ENCODE measurements around the gene EFCAB12. TPM values are rescaled to one million over a fixed set of nuclear protein-coding genes. Genes with fewer than 3 reads are reported as not detected.

The EFCAB12 gene
- total RNA-seq, 1 experiment from 2014 or later, result 2.2 TPM

DNA sequence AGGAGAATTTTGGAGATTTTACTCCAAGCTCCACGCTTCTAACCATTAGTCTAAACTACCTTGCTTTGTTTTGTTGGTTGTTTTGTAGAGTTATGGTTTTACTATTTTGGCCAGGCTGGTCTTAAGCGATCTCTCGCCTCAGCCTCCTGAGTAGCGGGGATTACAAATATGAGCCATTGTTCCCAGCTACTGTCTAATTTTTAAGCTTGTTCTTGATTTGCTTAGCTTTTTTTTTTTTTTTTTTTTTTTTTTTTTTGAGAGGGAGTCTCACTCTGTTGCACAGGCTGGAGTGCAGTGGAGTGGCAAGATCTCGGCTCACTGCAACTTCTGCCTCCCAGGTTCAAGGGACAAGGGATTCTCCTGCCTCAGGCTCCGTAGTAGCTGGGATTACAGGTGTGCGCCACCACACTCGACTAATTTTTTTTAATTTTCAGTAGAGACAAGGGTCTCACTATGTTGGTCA, 28.5 kb downstream of the EFCAB12 start:
- TSS peak; percentile 100 for BruUV-seq (replicated peaks)
- H3F3A ChIP-seq (ENCODE audit: insufficient read depth, low read depth), result peaks cover 7% of the 10 kb centered on the region; the same call in 1 of the 2 replicates
- H2AFZ ChIP-seq, result no peak overlapping the region; the same call in 1 of the 2 replicates
- peak overlapping the region; percentile 81; the same call in 1 of the 2 replicates for H3K4me3 ChIP-seq
- H3K27me3 ChIP-seq (ENCODE audit: insufficient read depth, low read depth), result no peaks in the 10 kb centered on the region
- peaks cover 40% of the 10 kb centered on the region for H3K79me2 ChIP-seq (ENCODE audit: low read depth)
- 0 out of 2 replicates have a peak overlapping the region, but pooled peaks have one; percentile 56 for H3K27ac ChIP-seq
- DNase-seq, result peak in 1 of 2 experiments; percentile 57
- H3K36me3 ChIP-seq (ENCODE audit: low read depth), result no peaks in the 10 kb centered on the region
- H3K4me2 ChIP-seq, result peak overlapping the region; percentile 95
- H4K20me1 ChIP-seq (ENCODE audit: insufficient read depth), result no peaks in the 10 kb centered on the region
- H3K4me1 ChIP-seq (replicated peaks; ENCODE audit: insufficient read depth), result peaks cover 9% of the 10 kb centered on the region
- ChIA-PET CTCF (interaction anchor here (0.6 to 0.7 kb wide), 6 partner anchors 16 to 649 kb away, joined by 3 to 7 read pairs (median 4); a partner anchor contains a TSS), POLR2A (ENCODE audit: unreplicated experiment) (interaction anchor here (0.6 to 0.7 kb wide), 6 partner anchors 30 to 1807 kb away, joined by 4 to 16 read pairs (median 10); partner anchors contain the start of gene ATP2C1)
- intact Hi-C loops (cut with micrococcal nuclease; ENCODE audit: unreplicated experiment), result loop anchor here (5.0 kb wide), 1 partner anchor 42 kb away; the partner anchor contains the start of gene IFT122
- TF ChIP-seq EZH2 (IDR thresholded peaks at IDR 0.05; ENCODE audit: low read depth) (no peak), CTCF (conservative IDR thresholded peaks at IDR 0.05) (peak; percentile 3; the same call in 1 of the 2 replicates)
- H3K9me3 ChIP-seq (ENCODE audit: insufficient read depth, low read depth), result no peaks in the 10 kb centered on the region
- H3K9me2 ChIP-seq (ENCODE audit: insufficient read depth), result no peaks in the 10 kb centered on the region

DNA sequence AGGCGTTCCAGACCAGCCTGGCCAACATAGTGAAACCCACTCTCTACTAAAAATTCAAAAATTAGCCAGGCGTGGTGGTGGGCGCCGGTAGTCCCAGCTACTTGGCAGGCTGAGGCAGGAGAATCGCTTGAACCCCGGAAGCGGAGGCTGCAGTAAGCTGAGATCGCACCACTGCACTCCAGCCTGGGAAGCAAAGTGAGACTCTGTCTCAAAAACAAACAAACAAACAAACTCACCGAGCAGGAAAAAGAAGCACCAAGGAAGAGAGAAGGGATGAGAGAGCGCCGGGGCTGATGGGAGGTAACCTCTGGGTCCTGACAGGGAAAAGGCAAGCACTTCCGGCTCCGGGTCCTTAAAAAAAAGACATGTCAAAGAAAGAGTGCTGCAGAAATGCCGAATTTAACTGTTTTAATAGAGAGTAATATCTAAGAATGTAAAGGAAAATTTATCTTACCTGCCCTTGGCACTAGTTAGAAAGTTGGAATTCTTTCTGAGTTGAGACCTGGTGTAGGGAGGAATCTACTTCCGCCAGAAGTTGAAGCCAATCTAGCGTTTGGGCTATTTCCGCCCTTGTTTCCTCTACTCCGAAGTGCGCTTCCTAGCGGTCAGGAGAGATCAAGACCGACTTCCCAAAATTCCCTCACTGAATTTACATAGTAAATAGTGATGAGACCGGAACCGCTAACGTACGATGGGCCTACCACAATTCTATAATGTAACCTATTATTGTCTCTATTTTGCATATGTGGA, 29.1 kb downstream of the EFCAB12 start:
- peak overlapping the region; percentile 56 for H3K27ac ChIP-seq
- peak overlapping the region; percentile 95 for H3K4me2 ChIP-seq
- H2AFZ ChIP-seq, result peak overlapping the region; percentile 89
- no peak for TF ChIP-seq EZH2 (IDR thresholded peaks at IDR 0.05; ENCODE audit: low read depth)
- peak; percentile 54 for TF ChIP-seq CTCF (conservative IDR thresholded peaks at IDR 0.05)
- peaks cover 40% of the 10 kb centered on the region for H3K79me2 ChIP-seq (ENCODE audit: low read depth)
- POLR2A ChIA-PET (ENCODE audit: unreplicated experiment), result interaction anchor here (0.6 to 0.7 kb wide), 4 partner anchors 30 to 1495 kb away, joined by 5 to 16 read pairs (median 10); partner anchors contain the start of gene ATP2C1
- intact Hi-C loops (cut with micrococcal nuclease; ENCODE audit: unreplicated experiment), result loop anchor here (5.0 kb wide), 1 partner anchor 43 kb away; the partner anchor contains the start of gene IFT122
- no peaks in the 10 kb centered on the region for H3K27me3 ChIP-seq (ENCODE audit: insufficient read depth, low read depth)
- DNase-seq, result peak; percentile 81 to 88
- no peaks in the 10 kb centered on the region for H3K9me3 ChIP-seq (ENCODE audit: insufficient read depth, low read depth)
- CTCF ChIA-PET, result interaction anchor here (0.6 to 1.0 kb wide), 7 partner anchors 16 to 650 kb away, joined by 3 to 7 read pairs (median 4); a partner anchor contains a TSS
- no peaks in the 10 kb centered on the region for H3K9me2 ChIP-seq (ENCODE audit: insufficient read depth)
- peaks cover 9% of the 10 kb centered on the region for H3K4me1 ChIP-seq (replicated peaks; ENCODE audit: insufficient read depth)
- BruUV-seq (replicated peaks), result no TSS peak
- H3K36me3 ChIP-seq (ENCODE audit: low read depth), result no peaks in the 10 kb centered on the region
- H3K4me3 ChIP-seq, result peak overlapping the region; percentile 81
- peaks cover 7% of the 10 kb centered on the region; the same call in 1 of the 2 replicates for H3F3A ChIP-seq (ENCODE audit: insufficient read depth, low read depth)
- H4K20me1 ChIP-seq (ENCODE audit: insufficient read depth), result no peaks in the 10 kb centered on the region

DNA sequence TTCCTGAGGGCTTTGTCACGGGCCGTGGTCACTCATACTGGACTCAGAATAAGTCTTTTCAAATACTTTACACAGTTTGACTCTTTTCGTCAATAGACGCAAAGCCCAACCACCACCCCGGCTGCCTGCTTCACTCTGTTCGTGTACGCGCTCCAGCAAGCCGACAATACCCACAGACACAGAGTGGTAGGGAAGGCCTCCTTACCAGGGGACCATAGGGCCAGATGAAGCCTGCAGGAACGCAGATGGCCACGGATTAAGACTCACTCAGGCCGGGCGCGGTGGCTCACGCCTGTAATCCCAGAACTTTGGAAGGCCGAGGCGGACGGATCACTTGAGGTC, 29.7 kb downstream of the EFCAB12 start:
- peaks cover 40% of the 10 kb centered on the region for H3K79me2 ChIP-seq (ENCODE audit: low read depth)
- peak overlapping the region; percentile 89 for H2AFZ ChIP-seq
- POLR2A ChIA-PET (ENCODE audit: unreplicated experiment), result no interaction called here

More for the DNA sequence above, 29.7 kb downstream of the EFCAB12 start:
- CTCF ChIA-PET, result interaction anchor here (1.0 kb wide), 1 partner anchor 15 kb away, joined by 4 read pairs; no protein-coding TSS in a partner anchor
- Histone ChIP-seq H4K20me1 (ENCODE audit: insufficient read depth) (no peaks in the 10 kb centered on the region), H3F3A (ENCODE audit: insufficient read depth, low read depth) (peaks cover 7% of the 10 kb centered on the region; the same call in 1 of the 2 replicates), H3K4me1 (replicated peaks; ENCODE audit: insufficient read depth) (peaks cover 9% of the 10 kb centered on the region), H3K27me3 (ENCODE audit: insufficient read depth, low read depth) (no peaks in the 10 kb centered on the region), H3K9me3 (ENCODE audit: insufficient read depth, low read depth) (no peaks in the 10 kb centered on the region), H3K9me2 (ENCODE audit: insufficient read depth) (no peaks in the 10 kb centered on the region), H3K4me3 (peak overlapping the region; percentile 81), H3K36me3 (ENCODE audit: low read depth) (no peaks in the 10 kb centered on the region), H3K4me2 (peak overlapping the region; percentile 95), H3K27ac (peak overlapping the region; percentile 56)
- no peak for DNase-seq
- TSS peak; percentile 55 for BruUV-seq (replicated peaks)
- TF ChIP-seq EZH2 (IDR thresholded peaks at IDR 0.05; ENCODE audit: low read depth), result no peak
- no peak for TF ChIP-seq CTCF (conservative IDR thresholded peaks at IDR 0.05)
- intact Hi-C loops (cut with micrococcal nuclease; ENCODE audit: unreplicated experiment), result loop anchor here (5.0 kb wide), 1 partner anchor 44 kb away; the partner anchor contains the start of gene IFT122
